HCT116 (cell line): Measurements from ENCODE around the gene CYREN. TPM values are rescaled to one million over a fixed set of nuclear protein-coding genes. Genes with fewer than 3 reads are reported as not detected.
A peak's percentile ranks its signal among the peaks of the same experiment; 100 is the strongest.
"Not testable (repeated sequence)": the region's sequence is repeated elsewhere in the genome, so short reads cannot be mapped to it uniquely, and the experiment has no call there.

Experiments used
- ATAC-seq: fragments of 200-7000 bp; cut with Tn5 transposase; 2 replicates; pipeline ENCODE4 v1.9.1; 2020; ENCODE audit warnings: mild to moderate bottlenecking, moderate library complexity
- BruUV-seq: library from RNA; stranded (reverse); fragments of 400-500 nt; replicated peaks from 2 replicates; lab custom pipeline; 2021; lab: Mats Ljungman, UMichigan
- CTCF ChIA-PET: fragments of 300-600 bp; sonication (Branson Sonifier 250); formaldehyde crosslinking; loops from one replicate; lab custom pipeline; 2021; ENCODE audit warnings: antibody characterized with exemption; lab: Charles Lee
- POLR2A ChIA-PET: fragments of 300-600, 350-600 bp; sonication (Branson Sonifier 250); formaldehyde crosslinking; loops from one replicate; lab custom pipeline; 2021; ENCODE audit warnings: antibody characterized with exemption; lab: Charles Lee
- RAD21 ChIA-PET, 2 experiments: fragments of 300-600 bp; sonication (Branson Sonifier 250); formaldehyde crosslinking; loops; one replicate each; lab custom pipeline; 2023; ENCODE audit warnings: low total read pairs in 2 of 2; ENCODE audit not compliant: uncharacterized antibody in 2 of 2, unreplicated experiment in 2 of 2, low non-redundant PET in 1 of 2; lab: Charles Lee
- DNase-seq: peaks from one replicate; pipeline ENCODE4 v3.0.0-alpha.2; 2010; ENCODE audit warnings: low read depth, low spot score
- H2AFZ ChIP-seq: fragments of 200-600 bp; shearing (Covaris generic), sonication (generic); 2 replicates; pipeline ENCODE4 v1.6.1; 2017; ENCODE audit warnings: low read depth, mixed run types, mixed read lengths, antibody characterized with exemption, low read length; ENCODE audit not compliant: poor library complexity, severe bottlenecking
- H3K27ac ChIP-seq: 2 replicates; pipeline ENCODE4 v1.5.1; 2012; ENCODE audit warnings: low read depth, low read length
- H3K27me3 ChIP-seq: fragments of 200-600 bp; sonication (generic); 2 replicates; pipeline ENCODE4 v1.6.1; 2016; ENCODE audit warnings: mixed run types, low read length, mixed read lengths; ENCODE audit not compliant: insufficient read depth
- H3K36me3 ChIP-seq, 2 experiments: fragments of 200-500 bp in 1 of 2; fragments of 200-600 bp in 1 of 2; sonication (Bioruptor generic) in 1 of 2; sonication (generic) in 1 of 2; 2 replicates each; pipeline versions ENCODE4 v1.5.1 to v1.6.1; 2014 to 2016; ENCODE audit warnings: low read length in 2 of 2, inconsistent platforms in 1 of 2, mixed read lengths in 1 of 2, mixed run types in 1 of 2; ENCODE audit not compliant: insufficient read depth in 2 of 2, control insufficient read depth in 1 of 2
- H3K4me1 ChIP-seq, 2 experiments: fragments of 200-600 bp in 1 of 2; sonication (generic) in 1 of 2; 2 replicates each; pipeline versions ENCODE4 v1.5.1 to v1.6.1; 2012 to 2017; ENCODE audit warnings: low read length in 2 of 2, inconsistent platforms in 1 of 2, mild to moderate bottlenecking in 1 of 2, mixed read lengths in 1 of 2, mixed run types in 1 of 2, moderate library complexity in 1 of 2; ENCODE audit not compliant: insufficient read depth in 2 of 2, control insufficient read depth in 1 of 2
- H3K4me2 ChIP-seq: fragments of 200-600 bp; sonication (generic); 2 replicates; pipeline ENCODE4 v1.6.1; 2017; ENCODE audit warnings: mixed run types, low read length, mixed read lengths
- H3K4me3 ChIP-seq, 2 experiments: fragments of 200-600 bp in 1 of 2; sonication (generic) in 1 of 2; replicated peaks in 1 of 2; 2 replicates each; pipeline ENCODE4 v1.5.1; 2011 to 2016; ENCODE audit warnings: low read length in 2 of 2, control low read depth in 1 of 2, low read depth in 1 of 2, mild to moderate bottlenecking in 1 of 2, mixed read lengths in 1 of 2, mixed run types in 1 of 2
- H3K79me2 ChIP-seq: fragments of 200-600 bp; sonication (generic); 2 replicates; pipeline ENCODE4 v1.6.1; 2017; ENCODE audit warnings: mild to moderate bottlenecking, mixed run types, low read length, moderate library complexity, mixed read lengths; ENCODE audit not compliant: insufficient read depth
- H3K9ac ChIP-seq: fragments of 200-600 bp; sonication (generic); 2 replicates; pipeline ENCODE4 v1.6.1; 2016; ENCODE audit warnings: low read length, mixed read lengths
- H3K9me2 ChIP-seq: fragments of 200-600 bp; sonication (generic), shearing (Covaris generic); 2 replicates; pipeline ENCODE4 v1.6.1; 2017; ENCODE audit warnings: mixed run types, mild to moderate bottlenecking, moderate library complexity; ENCODE audit not compliant: insufficient read depth
- H3K9me3 ChIP-seq, 2 experiments: fragments of 200-500 bp in 1 of 2; fragments of 200-600 bp in 1 of 2; sonication (Bioruptor generic) in 1 of 2; sonication (generic) in 1 of 2; 2 replicates each; pipeline ENCODE4 v1.6.1; 2014 to 2017; ENCODE audit warnings: low read length in 2 of 2, mixed read lengths in 2 of 2, inconsistent platforms in 1 of 2, low read depth in 1 of 2, mild to moderate bottlenecking in 1 of 2, mixed run types in 1 of 2, moderate library complexity in 1 of 2; ENCODE audit not compliant: control insufficient read depth in 1 of 2, insufficient read depth in 1 of 2
- H4K20me1 ChIP-seq: fragments of 200-600 bp; sonication (generic), shearing (Covaris generic); 2 replicates; pipeline ENCODE4 v1.6.1; 2017; ENCODE audit warnings: mixed run types, mild to moderate bottlenecking, moderate library complexity; ENCODE audit not compliant: insufficient read depth
- CBX3 ChIP-seq: IDR thresholded peaks from 2 replicates; pipeline ENCODE4 v1.6.1; 2012; ENCODE audit warnings: low read depth
- CTCF ChIP-seq, 3 experiments: fragments of 200-600 bp in 1 of 3; sonication (generic) in 1 of 3; IDR thresholded peaks in 2 of 3; conservative IDR thresholded peaks in 1 of 3; 2 replicates each; pipeline ENCODE4 v1.5.1; 2012 to 2017; ENCODE audit warnings: low read depth in 2 of 3, low read length in 2 of 3, antibody characterized with exemption in 1 of 3, borderline replicate concordance in 1 of 3, control low read depth in 1 of 3, mild to moderate bottlenecking in 1 of 3, mixed read lengths in 1 of 3, mixed run types in 1 of 3, moderate library complexity in 1 of 3; ENCODE audit not compliant: insufficient read depth in 1 of 3
- EGR1 ChIP-seq: IDR thresholded peaks from 2 replicates; pipeline ENCODE4 v1.6.1; 2012; ENCODE audit warnings: low read depth
- ELF1 ChIP-seq: IDR thresholded peaks from 2 replicates; pipeline ENCODE4 v1.6.1; 2012; ENCODE audit warnings: low read depth, borderline replicate concordance
- EZH2 ChIP-seq: fragments of 200-600 bp; sonication (generic); IDR thresholded peaks from 2 replicates; pipeline ENCODE4 v1.6.1; 2017; ENCODE audit warnings: antibody characterized with exemption, mixed run types
- EZH2phosphoT487 ChIP-seq: fragments of 200-600 bp; IDR thresholded peaks from 2 replicates; pipeline ENCODE4 v1.6.1; 2018; ENCODE audit warnings: antibody characterized with exemption, borderline replicate concordance
- MAX ChIP-seq: IDR thresholded peaks from 2 replicates; pipeline ENCODE4 v1.6.1; 2012
- SRF ChIP-seq: IDR thresholded peaks from 2 replicates; pipeline ENCODE4 v1.6.1; 2012; ENCODE audit warnings: low read depth
- YY1 ChIP-seq: IDR thresholded peaks from 2 replicates; pipeline ENCODE4 v1.6.1; 2011; ENCODE audit warnings: low read length, low read depth, moderate library complexity, mild to moderate bottlenecking; ENCODE audit not compliant: insufficient replicate concordance; ENCODE audit errors: extremely low read depth
- ZNF274 ChIP-seq: fragments of 200-500 bp; sonication (Bioruptor generic); IDR thresholded peaks from 2 replicates; pipeline ENCODE4 v1.6.1; 2014; ENCODE audit warnings: mild to moderate bottlenecking, low read depth, low read length, inconsistent platforms
- intact Hi-C: fragments of 100-400 bp; cut with micrococcal nuclease; formaldehyde crosslinking; loops from 2 replicates; pipeline ENCODE4 v1.10.0; 2022
- total RNA-seq: library from RNA; stranded (reverse); gene quantifications from one replicate; pipeline ENCODE4 v1.2.1, GENCODE V29; 2021; ENCODE audit not compliant: unreplicated experiment

Gene CYREN
- total RNA-seq, 1 experiment from 2014 or later = 54.5 TPM

- ChIA-PET POLR2A (no interaction called here), CTCF (no interaction called here), RAD21 (no interaction called here)
- no TSS peak for BruUV-seq
- Histone ChIP-seq H3K9me2 (no peaks in the 10 kb centered on the region), H3K36me3 (no peaks in the 10 kb centered on the region), H3K4me3 (no peak overlapping the region), H3K9ac (no peak overlapping the region), H3K4me2 (no peak overlapping the region), H3K79me2 (no peaks in the 10 kb centered on the region), H2AFZ (no peak overlapping the region), H3K27me3 (no peaks in the 10 kb centered on the region), H4K20me1 (no peaks in the 10 kb centered on the region), H3K27ac (no peak overlapping the region), H3K9me3 (no peaks in the 10 kb centered on the region), H3K4me1 (peaks cover 5 to 7% of the 10 kb centered on the region in 2 experiments; a peak in 3 of 4 replicates)
- intact Hi-C loops = no loop called here
- no peak for TF ChIP-seq ZNF274
- no peak for TF ChIP-seq SRF
- TF ChIP-seq EZH2 = no peak
- no peak for TF ChIP-seq ELF1
- no peak for TF ChIP-seq CTCF (IDR thresholded peaks at IDR 0.05 in 2 of 3, conservative IDR thresholded peaks at IDR 0.05 in 1 of 3; ENCODE audit: borderline replicate concordance in 1 of 3, insufficient read depth in 1 of 3, low read depth in 2 of 3, low read length in 2 of 3)
- TF ChIP-seq EGR1 = no peak
- TF ChIP-seq YY1 = no peak
- TF ChIP-seq EZH2phosphoT487 = no peak
- no peak for TF ChIP-seq MAX
- TF ChIP-seq CBX3 = no peak
- DNase-seq (no peak), ATAC-seq (no peak)
Observed at GRCh38 chr7:135213831-135214230, 43.3 kb upstream of the CYREN start.

- POLR2A ChIA-PET, RAD21 ChIA-PET, ATAC-seq: not testable (repeated sequence)
Observed at GRCh38 chr7:135211946-135212685, 41.6 kb upstream of the CYREN start.

More at GRCh38 chr7:135211946-135212685, 41.6 kb upstream of the CYREN start:
- H3K9me3 ChIP-seq, BruUV-seq, DNase-seq, H3K27ac ChIP-seq, H3K79me2 ChIP-seq, H3K4me1 ChIP-seq, H3K27me3 ChIP-seq, H3K36me3 ChIP-seq, H3K9me2 ChIP-seq, H4K20me1 ChIP-seq, intact Hi-C loops: not testable (repeated sequence)
- H3K4me3 ChIP-seq = peak overlapping the region; percentile 58 to 81
- H3K4me2 ChIP-seq = peak overlapping the region; percentile 91
- peak overlapping the region; percentile 9 for H2AFZ ChIP-seq
- H3K9ac ChIP-seq = peak overlapping the region; percentile 73
- CTCF ChIA-PET = interaction anchor here (1.0 kb wide), 1 partner anchor 522 kb away, joined by 4 read pairs; no protein-coding TSS in a partner anchor
